ENCODE data around the gene SGIP1. TPM values are rescaled to one million over a fixed set of nuclear protein-coding genes. Genes with fewer than 3 reads are reported as not detected.

SGIP1 gene
- total RNA-seq, 1 donor from 2014 or later: 4.2 TPM

- H3K79me2 ChIP-seq (ENCODE audit: low read depth): no peaks in the 10 kb centered on the region
- no peaks in the 10 kb centered on the region for H3K36me3 Mint-ChIP-seq
Measured at GRCh38 chr1:66739401-66740157, 205.6 kb downstream of the SGIP1 start.

DNA sequence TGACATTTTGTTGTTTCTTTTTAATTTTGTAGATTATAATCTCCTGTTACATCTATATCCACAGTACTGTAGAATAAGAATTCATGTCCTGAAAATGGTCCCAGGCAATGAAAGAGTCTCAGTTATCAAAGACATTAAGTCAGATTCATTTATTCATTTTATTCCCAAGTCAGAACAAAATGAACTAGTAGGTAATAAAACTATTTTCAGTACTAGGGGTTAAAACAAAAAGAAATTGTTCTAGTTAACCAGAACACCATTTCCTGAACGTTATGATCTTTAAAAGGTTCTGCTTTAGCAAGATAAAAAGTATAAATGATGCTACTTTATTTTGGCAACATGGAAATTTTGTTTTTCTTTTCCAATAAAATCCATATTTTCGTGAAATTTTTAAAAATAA lies 211.5 kb downstream of the SGIP1 start:
- Histone ChIP-seq H3K79me2 (ENCODE audit: low read depth) (no peaks in the 10 kb centered on the region), H3K4me2 (no peak overlapping the region), H3K36me3 (no peaks in the 10 kb centered on the region), H3K9me3 (ENCODE audit: low read depth) (no peaks in the 10 kb centered on the region), H3K9ac (no peak overlapping the region), H3K27me3 (peaks cover 6% of the 10 kb centered on the region), H3F3A (ENCODE audit: low read depth) (no peaks in the 10 kb centered on the region), H3K4me1 (no peaks in the 10 kb centered on the region), H4K20me1 (ENCODE audit: low read depth) (no peaks in the 10 kb centered on the region), H2AFZ (replicated peaks) (no peak overlapping the region), H3K4me3 (no peak overlapping the region), H3K27ac (no peak overlapping the region)
- Mint-ChIP-seq H3K27me3 (ENCODE audit: insufficient read depth, low read depth) (peaks cover 3% of the 10 kb centered on the region), H3K27ac (no peak overlapping the region), H3K36me3 (no peaks in the 10 kb centered on the region), H3K4me1 (no peaks in the 10 kb centered on the region), H3K4me3 (no peak overlapping the region), H3K9me3 (peaks cover 4% of the 10 kb centered on the region)
- TF ChIP-seq, protein P1, sequence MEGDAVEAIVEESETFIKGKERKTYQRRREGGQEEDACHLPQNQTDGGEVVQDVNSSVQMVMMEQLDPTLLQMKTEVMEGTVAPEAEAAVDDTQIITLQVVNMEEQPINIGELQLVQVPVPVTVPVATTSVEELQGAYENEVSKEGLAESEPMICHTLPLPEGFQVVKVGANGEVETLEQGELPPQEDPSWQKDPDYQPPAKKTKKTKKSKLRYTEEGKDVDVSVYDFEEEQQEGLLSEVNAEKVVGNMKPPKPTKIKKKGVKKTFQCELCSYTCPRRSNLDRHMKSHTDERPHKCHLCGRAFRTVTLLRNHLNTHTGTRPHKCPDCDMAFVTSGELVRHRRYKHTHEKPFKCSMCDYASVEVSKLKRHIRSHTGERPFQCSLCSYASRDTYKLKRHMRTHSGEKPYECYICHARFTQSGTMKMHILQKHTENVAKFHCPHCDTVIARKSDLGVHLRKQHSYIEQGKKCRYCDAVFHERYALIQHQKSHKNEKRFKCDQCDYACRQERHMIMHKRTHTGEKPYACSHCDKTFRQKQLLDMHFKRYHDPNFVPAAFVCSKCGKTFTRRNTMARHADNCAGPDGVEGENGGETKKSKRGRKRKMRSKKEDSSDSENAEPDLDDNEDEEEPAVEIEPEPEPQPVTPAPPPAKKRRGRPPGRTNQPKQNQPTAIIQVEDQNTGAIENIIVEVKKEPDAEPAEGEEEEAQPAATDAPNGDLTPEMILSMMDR (IDR thresholded peaks at IDR 0.05): no peak
- TF ChIP-seq EZH2phosphoT487 (IDR thresholded peaks at IDR 0.05) (no peak), EZH2 (IDR thresholded peaks at IDR 0.05) (no peak)
- DNase-seq (ENCODE audit: low spot score): no peak

More at GRCh38 chr1:66739401-66740157, 205.6 kb downstream of the SGIP1 start:
- H3F3A ChIP-seq (ENCODE audit: low read depth): no peaks in the 10 kb centered on the region
- H3K4me3 ChIP-seq: no peak overlapping the region
- peaks cover 4% of the 10 kb centered on the region for H3K9me3 Mint-ChIP-seq
- no peak overlapping the region for H3K4me3 Mint-ChIP-seq
- no peaks in the 10 kb centered on the region for H3K9me3 ChIP-seq (ENCODE audit: low read depth)
- DNase-seq (ENCODE audit: low spot score): peak; percentile 8
- peaks cover 3% of the 10 kb centered on the region for H3K27me3 Mint-ChIP-seq (ENCODE audit: insufficient read depth, low read depth)
- no peaks in the 10 kb centered on the region for H4K20me1 ChIP-seq (ENCODE audit: low read depth)
- H3K27ac ChIP-seq: no peak overlapping the region
- H3K4me1 Mint-ChIP-seq: peaks cover 5% of the 10 kb centered on the region
- peak overlapping the region; percentile 57 for H2AFZ ChIP-seq (replicated peaks)
- H3K4me2 ChIP-seq: no peak overlapping the region
- H3K4me1 ChIP-seq: no peaks in the 10 kb centered on the region
- H3K9ac ChIP-seq: no peak overlapping the region
- H3K27me3 ChIP-seq: no peaks in the 10 kb centered on the region
- H3K36me3 ChIP-seq: no peaks in the 10 kb centered on the region
- H3K27ac Mint-ChIP-seq: no peak overlapping the region
- TF ChIP-seq EZH2 (IDR thresholded peaks at IDR 0.05) (no peak), EZH2phosphoT487 (IDR thresholded peaks at IDR 0.05) (no peak)
- TF ChIP-seq, protein P1 (IDR thresholded peaks at IDR 0.05): no peak

DNA sequence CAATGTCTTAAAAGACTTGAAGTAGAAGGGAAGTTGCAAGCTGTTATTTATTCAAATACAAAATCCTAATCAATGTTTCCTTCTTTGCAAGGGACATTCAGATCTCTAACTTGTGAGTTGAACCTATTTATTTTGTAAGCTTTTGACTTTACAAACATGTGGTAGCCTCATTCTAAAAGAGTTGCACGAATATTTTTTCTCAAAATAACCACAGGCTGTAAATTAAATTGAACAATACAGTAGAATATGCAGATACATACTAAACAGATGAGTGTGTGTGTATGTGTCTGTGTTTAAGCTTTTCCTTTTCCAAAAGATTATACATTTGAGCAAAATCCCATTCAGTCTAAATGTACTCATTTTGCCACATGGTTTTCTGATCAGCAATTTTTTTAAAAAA lies 213.5 kb downstream of the SGIP1 start:
- H3F3A ChIP-seq (ENCODE audit: low read depth): peaks cover 5% of the 10 kb centered on the region
- no peak overlapping the region for H3K27ac ChIP-seq
- H3K4me3 Mint-ChIP-seq: no peak overlapping the region
- H3K9me3 ChIP-seq (ENCODE audit: low read depth): no peaks in the 10 kb centered on the region
- no peaks in the 10 kb centered on the region for H3K4me1 ChIP-seq
- no peaks in the 10 kb centered on the region for H3K36me3 ChIP-seq
- no peak overlapping the region for H2AFZ ChIP-seq (replicated peaks)
- H3K79me2 ChIP-seq (ENCODE audit: low read depth): no peaks in the 10 kb centered on the region
- peaks cover 27% of the 10 kb centered on the region for H3K27me3 ChIP-seq
- H3K4me2 ChIP-seq: no peak overlapping the region
- H4K20me1 ChIP-seq (ENCODE audit: low read depth): no peaks in the 10 kb centered on the region
- DNase-seq (ENCODE audit: low spot score): no peak
- H3K9ac ChIP-seq: no peak overlapping the region
- H3K9me3 Mint-ChIP-seq: peaks cover 4% of the 10 kb centered on the region
- H3K36me3 Mint-ChIP-seq: no peaks in the 10 kb centered on the region
- peaks cover 4% of the 10 kb centered on the region for H3K4me1 Mint-ChIP-seq
- no peak overlapping the region for H3K27ac Mint-ChIP-seq
- TF ChIP-seq EZH2 (IDR thresholded peaks at IDR 0.05) (no peak), EZH2phosphoT487 (IDR thresholded peaks at IDR 0.05) (no peak)
- TF ChIP-seq, protein P1 (IDR thresholded peaks at IDR 0.05): no peak
- H3K4me3 ChIP-seq: no peak overlapping the region
- no peaks in the 10 kb centered on the region for H3K27me3 Mint-ChIP-seq (ENCODE audit: insufficient read depth, low read depth)

Measured in neural progenitor cell (in vitro differentiated cells).